HG03060 (cell line): Measurements from ENCODE around the gene VAMP1.
"Not testable (repeated sequence)": the region's sequence is repeated elsewhere in the genome, so short reads cannot be mapped to it uniquely, and the experiment has no call there.

Experiments
- ATAC-seq: cut with Tn5 transposase; IDR thresholded peaks from one replicate; pipeline ENCODE4 v1.9.1; 2021; ENCODE audit warnings: low read depth, moderate number of reproducible peaks; ENCODE audit not compliant: unreplicated experiment

The VAMP1 gene, protein sequence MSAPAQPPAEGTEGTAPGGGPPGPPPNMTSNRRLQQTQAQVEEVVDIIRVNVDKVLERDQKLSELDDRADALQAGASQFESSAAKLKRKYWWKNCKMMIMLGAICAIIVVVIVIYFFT

DNA sequence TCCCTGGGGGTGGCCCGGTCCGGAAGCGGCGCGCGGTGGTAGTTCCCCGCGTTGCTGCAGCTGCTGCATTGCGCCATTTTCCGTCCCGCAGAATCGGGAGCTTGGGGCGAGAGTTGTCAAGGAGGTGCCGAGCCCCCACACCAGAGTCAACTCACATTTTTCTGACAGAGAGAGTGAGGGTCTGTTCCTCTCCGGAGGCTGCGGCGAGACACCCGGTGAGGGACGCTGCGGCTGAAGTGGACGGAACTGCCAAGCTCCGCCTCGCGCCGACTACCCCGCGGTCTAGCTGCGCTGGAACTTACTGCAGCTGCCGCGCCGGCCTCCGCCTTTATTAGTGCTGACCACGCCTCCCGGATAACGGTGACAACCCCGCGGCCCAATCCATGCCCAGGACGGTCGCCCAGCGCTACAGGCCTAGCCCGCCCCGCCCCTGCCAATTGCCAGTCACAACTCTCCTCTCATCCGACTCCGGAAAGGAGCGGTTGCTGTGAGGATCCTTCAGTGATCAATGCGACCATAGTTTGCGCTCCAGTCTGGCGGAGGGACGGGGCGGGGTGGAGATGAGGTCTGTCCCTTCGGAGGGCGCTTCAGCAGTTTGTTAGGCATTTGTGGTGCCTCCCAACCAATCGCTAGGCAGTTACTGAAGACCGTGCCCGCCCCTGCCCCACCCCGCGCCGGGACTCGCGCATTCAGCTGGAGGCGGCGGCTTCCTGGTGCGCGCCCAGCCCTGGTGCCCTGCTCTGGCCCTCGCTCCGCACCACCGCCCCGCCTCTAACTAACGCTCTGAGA is at the start of gene VAMP1:
VAMP1 (minus strand) TSS at position 303 of the 789 bp plus-strand sequence; CDS start at position 157, 146 bp downstream.
- peak; percentile 63 for ATAC-seq

GRCh38 chr12:6520186-6520585 is 49.7 kb upstream of the VAMP1 start:
- ATAC-seq = no peak

DNA sequence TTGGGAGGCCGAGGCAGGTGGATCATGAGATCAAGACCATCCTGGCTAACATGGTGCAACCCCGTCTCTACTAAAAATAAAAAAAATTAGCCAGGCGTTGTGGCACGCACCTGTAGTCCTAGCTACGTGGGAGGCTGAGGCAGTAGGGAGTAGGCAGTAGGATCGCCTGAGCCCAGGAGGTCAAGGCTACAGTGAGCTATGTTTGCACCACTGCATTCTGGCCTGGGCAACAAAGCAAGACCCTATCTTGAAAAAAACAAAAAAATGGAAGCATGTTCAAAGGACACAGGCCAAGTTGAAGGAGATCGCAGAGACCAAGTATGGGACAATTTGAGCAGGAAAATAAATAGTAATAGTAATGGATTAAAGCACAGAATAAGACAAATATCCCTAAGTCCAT is 37.6 kb upstream of the VAMP1 start:
- no peak for ATAC-seq

- no peak for ATAC-seq
Observed at GRCh38 chr12:6507102-6507998, 36.9 kb upstream of the VAMP1 start.

GRCh38 chr12:6500466-6500865 is 30.0 kb upstream of the VAMP1 start:
- no peak for ATAC-seq

DNA sequence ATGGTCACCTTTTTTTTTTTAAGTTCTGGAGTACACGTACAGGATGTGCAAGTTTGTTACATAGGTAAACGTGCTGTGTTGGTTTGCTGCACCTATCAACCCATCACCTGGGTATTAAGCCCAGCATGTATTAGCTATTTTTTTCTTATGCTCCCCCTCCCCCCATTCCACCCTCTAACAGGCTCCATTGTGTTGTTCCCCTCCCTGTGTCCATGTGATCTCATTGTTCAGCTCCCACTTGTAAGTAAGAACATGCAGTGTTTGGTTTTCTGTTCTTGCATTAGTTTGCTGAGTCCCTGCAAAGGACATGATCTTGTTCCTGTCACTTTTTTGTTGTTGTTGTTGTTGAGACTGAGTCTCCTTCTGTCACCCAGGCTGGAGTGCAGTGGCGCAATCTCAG is 26.8 kb upstream of the VAMP1 start:
- not testable (repeated sequence) for ATAC-seq

GRCh38 chr12:6494968-6495367 is 24.5 kb upstream of the VAMP1 start:
- ATAC-seq = no peak

GRCh38 chr12:6494258-6494743 is 23.8 kb upstream of the VAMP1 start:
- no peak for ATAC-seq

DNA sequence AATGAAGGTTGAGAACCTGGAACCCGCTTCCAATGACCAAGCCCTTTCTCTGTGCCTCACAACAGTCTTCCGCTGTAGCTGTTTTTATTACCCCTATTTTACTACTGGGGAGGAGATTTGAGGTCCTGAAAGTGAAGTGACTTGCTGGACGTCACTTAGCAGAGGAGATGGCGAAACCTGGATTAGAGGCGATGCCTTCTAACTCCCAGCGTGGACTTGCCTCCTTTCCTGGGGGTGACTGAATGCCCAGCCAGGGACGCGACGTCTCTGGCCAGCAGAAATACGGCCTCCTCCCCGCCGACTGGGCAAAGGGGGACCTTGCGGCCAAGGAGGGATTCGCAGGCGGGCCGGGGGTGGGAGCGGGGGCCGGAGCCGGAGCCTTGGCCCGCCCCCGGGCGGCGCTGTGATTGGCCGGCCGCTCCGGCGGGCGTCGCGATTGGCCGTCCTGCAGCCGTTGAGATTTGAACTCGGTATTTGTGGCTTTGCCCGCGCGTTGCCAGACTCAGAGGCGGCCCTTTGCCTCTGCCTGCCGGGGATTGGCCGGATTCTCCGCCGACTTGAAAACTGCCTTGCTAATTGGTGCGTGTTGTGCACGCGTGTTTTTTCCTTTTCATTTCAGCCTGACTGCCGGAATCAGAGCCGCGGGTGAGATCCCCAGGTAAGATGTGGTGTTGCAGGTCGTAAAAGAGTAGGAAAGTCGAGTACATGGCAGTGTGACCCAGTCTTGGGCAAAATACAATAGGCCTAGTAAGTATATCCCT is 23.2 kb upstream of the VAMP1 start, which contains the start of gene NCAPD2:
NCAPD2 (plus strand) TSS at position 606 of the 761 bp plus-strand sequence. CDS start 997 bp downstream, outside the sequence.
- peak; percentile 85 for ATAC-seq

DNA sequence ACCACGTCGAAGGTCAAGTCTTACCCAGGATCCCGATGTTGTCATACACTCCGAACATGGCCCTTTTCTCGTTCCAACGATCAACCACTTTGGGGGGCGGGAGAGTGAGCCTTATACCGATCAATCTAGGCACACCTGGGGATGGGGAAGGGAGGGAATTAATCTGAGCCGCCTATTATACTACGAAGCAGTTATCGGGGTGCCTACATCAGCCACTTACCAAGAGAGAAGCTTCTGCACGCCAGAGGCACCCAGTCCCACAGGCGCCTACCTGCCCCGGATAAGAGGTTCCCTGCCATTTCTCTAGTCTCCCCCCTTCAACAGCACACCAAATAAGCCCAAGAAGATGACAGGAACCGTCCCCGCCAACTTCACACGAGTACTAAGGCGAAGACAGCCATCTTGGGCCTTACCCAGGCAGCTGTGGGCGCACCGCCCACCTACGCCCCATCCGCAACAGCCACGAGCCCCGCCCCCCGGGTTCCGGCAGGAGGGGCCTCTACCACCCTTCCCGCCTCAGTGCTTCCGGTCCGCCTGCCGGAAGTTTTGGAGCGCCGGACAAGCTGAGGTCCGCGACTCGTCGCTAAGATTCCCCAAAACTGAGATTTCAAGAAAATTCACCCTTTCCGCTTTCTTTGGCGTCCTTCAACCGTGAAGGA is 22.5 kb upstream of the VAMP1 start, which contains the start of gene MRPL51:
MRPL51 (minus strand) TSS at position 425 of the 659 bp plus-strand sequence; CDS start at position 299, 126 bp downstream.
- peak; percentile 29 for ATAC-seq

DNA sequence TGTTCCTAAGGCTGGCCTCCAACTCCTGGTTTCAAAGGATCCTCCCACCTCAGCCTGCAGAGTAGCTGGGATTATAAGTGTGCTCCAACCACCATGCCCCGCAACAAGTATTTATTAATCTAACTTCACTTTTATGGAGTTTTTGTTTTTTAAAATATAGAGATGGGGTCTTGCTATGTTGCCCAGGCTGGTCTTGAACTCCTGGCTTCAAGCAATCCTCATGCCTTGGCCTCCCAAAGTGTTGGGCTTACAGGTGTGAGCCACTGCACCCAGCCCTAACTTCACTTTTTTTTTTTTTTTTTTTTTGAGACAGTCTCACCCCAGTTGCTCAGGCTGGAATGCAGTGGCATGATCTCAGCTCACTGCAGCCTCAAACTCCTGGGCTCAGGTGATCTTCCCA is 20.2 kb upstream of the VAMP1 start:
- ATAC-seq = not testable (repeated sequence)

DNA sequence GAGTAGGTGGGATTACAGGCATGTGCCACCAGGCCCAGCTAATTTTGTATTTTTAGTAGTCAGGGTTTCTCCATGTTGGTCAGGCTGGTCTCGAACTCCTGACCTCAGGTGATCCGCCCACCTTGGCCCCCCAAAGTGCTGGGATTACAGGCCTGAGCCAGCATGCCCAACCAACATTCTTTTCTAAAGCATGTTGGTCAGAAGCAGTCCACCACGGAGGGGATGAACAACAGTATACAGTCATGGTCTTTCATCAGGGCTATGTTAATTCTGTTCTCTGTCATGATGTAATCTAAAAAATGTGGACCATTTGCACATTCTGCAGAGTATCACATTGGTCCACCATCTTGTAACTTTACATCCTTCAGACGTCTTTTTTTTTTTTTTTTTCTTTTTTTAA is 19.0 kb upstream of the VAMP1 start:
- no peak for ATAC-seq

- no peak for ATAC-seq
Observed at GRCh38 chr12:6488240-6488639, 17.8 kb upstream of the VAMP1 start.

DNA sequence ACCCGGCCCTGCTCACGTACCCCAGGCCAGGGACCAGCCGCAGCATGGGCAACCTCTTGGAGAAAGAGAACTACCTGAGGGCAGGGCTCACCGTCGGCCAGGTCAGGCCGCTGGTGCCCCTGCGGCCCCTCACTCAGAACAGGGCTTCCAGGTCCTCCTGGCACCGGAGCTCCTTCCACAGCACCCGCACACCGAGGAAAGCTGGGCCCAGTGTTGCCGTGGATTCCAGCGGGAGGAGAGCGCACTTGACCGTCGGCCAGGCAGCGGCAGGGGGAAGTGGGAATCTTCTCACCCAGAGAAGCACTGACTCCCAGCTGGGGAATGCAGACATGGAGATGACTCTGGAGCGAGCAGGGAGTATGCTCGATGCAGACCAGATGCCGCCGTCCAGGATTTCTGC is 7.9 kb upstream of the VAMP1 start:
- no peak for ATAC-seq

- ATAC-seq = not testable (repeated sequence)
Observed at GRCh38 chr12:6477601-6478377, 7.3 kb upstream of the VAMP1 start.

- no peak for ATAC-seq
Observed at GRCh38 chr12:6476489-6476888, 6.0 kb upstream of the VAMP1 start.

- ATAC-seq = not testable (repeated sequence)
Observed at GRCh38 chr12:6475233-6475975, 4.9 kb upstream of the VAMP1 start.

DNA sequence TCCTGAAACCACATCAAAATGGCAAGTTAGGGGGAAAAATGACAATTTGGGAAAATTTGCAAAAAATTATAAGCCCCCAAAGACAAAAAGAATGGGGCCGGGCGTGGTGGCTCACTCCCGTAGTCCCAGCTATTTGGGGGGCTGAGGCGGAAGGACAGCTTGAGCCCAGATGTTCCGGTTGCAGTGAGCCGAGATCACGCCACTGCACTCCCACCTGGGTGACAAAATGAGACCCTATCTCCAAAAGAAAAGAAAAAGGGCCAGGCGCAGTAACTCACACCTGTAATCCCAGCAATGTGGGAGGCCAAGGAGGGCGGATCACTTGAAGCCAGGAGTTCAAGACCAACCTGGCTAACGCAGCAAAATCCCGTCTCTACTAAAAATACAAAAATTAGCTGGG is 2.0 kb upstream of the VAMP1 start:
- no peak for ATAC-seq
